Embryonic facial prominence (tissue), 1 donor: ENCODE results near the gene KCNN4.
"Not testable (repeated sequence)": the region's sequence is repeated elsewhere in the genome, so short reads cannot be mapped to it uniquely, and the experiment has no call there.

Experiments
- DNase-seq: peaks from one replicate; pipeline ENCODE4 v3.0.0-alpha.2; 2016; ENCODE audit errors: extremely low spot score

KCNN4 gene

GRCh38 chr19:43774103-43774939, 6.5 kb downstream of the KCNN4 start:
- DNase-seq: no peak

- no peak for DNase-seq
These were observed 7.1 kb downstream of the KCNN4 start for GRCh38 chr19:43773725-43774102.

- no peak for DNase-seq
These were observed 11.5 kb downstream of the KCNN4 start for GRCh38 chr19:43769256-43769655.

- DNase-seq: no peak
These were observed 12.3 kb downstream of the KCNN4 start for GRCh38 chr19:43768273-43769050.

GRCh38 chr19:43767818-43768217, 13.0 kb downstream of the KCNN4 start:
- no peak for DNase-seq

GRCh38 chr19:43767316-43767715, 13.5 kb downstream of the KCNN4 start:
- DNase-seq: no peak

GRCh38 chr19:43766755-43767043, 14.1 kb downstream of the KCNN4 start:
- no peak for DNase-seq

- no peak for DNase-seq
These were observed 15.5 kb downstream of the KCNN4 start for GRCh38 chr19:43765109-43765876.

- DNase-seq: not testable (repeated sequence)
These were observed 16.1 kb downstream of the KCNN4 start for GRCh38 chr19:43764684-43765083.

GRCh38 chr19:43763473-43763939, 17.3 kb downstream of the KCNN4 start:
- DNase-seq: no peak

GRCh38 chr19:43762814-43763213, 18.0 kb downstream of the KCNN4 start:
- DNase-seq: no peak

GRCh38 chr19:43760941-43761340, 19.8 kb downstream of the KCNN4 start:
- no peak for DNase-seq

GRCh38 chr19:43759515-43759914, 21.3 kb downstream of the KCNN4 start:
- no peak for DNase-seq

- peak; percentile 31 for DNase-seq
These were observed 25.4 kb downstream of the KCNN4 start for GRCh38 chr19:43755256-43755801.

- DNase-seq: peak; percentile 95
These were observed 26.1 kb downstream of the KCNN4 start, which contains the start of gene SMG9 for GRCh38 chr19:43754503-43755255. Gene SMG9 (minus strand): TSS chr19:43754962. CDS start chr19:43750741, 4,221 bp downstream.

- no peak for DNase-seq
These were observed 26.6 kb downstream of the KCNN4 start for GRCh38 chr19:43754253-43754502.

GRCh38 chr19:43752287-43752875, 28.4 kb downstream of the KCNN4 start:
- no peak for DNase-seq

- DNase-seq: no peak
These were observed 29.1 kb downstream of the KCNN4 start for GRCh38 chr19:43751466-43752220.

GRCh38 chr19:43749898-43750297, 30.9 kb downstream of the KCNN4 start:
- no peak for DNase-seq

GRCh38 chr19:43749152-43749551, 31.6 kb downstream of the KCNN4 start:
- no peak for DNase-seq
